NCI-H1930 (cell line): Measurements from ENCODE around the gene IRAG1.
A peak's percentile ranks its signal among the peaks of the same experiment; 100 is the strongest.

Experiments used
- DNase-seq, 2 experiments: peaks; one replicate each; lab custom pipeline; 2025; lab: John Stamatoyannopoulos, UW

Gene IRAG1, protein sequence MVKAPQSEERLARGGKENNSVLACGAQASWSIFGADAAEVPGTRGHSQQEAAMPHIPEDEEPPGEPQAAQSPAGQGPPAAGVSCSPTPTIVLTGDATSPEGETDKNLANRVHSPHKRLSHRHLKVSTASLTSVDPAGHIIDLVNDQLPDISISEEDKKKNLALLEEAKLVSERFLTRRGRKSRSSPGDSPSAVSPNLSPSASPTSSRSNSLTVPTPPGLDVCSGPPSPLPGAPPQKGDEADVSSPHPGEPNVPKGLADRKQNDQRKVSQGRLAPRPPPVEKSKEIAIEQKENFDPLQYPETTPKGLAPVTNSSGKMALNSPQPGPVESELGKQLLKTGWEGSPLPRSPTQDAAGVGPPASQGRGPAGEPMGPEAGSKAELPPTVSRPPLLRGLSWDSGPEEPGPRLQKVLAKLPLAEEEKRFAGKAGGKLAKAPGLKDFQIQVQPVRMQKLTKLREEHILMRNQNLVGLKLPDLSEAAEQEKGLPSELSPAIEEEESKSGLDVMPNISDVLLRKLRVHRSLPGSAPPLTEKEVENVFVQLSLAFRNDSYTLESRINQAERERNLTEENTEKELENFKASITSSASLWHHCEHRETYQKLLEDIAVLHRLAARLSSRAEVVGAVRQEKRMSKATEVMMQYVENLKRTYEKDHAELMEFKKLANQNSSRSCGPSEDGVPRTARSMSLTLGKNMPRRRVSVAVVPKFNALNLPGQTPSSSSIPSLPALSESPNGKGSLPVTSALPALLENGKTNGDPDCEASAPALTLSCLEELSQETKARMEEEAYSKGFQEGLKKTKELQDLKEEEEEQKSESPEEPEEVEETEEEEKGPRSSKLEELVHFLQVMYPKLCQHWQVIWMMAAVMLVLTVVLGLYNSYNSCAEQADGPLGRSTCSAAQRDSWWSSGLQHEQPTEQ

DNA sequence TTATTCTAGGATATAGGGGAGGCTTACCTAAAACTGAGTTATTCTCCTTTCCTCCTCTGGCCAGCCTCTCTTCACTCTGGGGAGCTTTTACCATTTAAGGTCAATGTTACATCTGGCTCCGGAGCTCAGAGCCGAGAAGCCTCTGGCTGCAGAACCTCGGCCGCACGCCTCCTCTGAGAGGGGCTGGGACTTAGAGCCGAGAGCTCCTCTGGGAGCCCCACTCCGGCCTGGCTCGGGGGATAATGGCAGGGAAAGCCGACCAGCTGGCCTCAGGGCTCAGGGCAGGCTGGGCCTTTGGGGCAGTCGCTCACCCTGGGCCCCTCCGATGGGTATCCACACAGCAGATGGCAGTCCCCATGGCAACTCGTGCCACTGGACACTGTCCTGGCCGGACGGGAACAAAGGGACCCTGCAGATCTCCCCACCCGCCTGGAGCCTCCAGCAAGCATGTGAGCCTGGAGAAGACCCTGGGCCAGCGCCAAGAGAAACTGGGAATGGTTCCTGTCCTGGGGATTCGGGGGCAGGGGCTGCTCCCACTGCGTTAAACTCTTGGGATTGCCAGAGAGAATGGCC is at the start of gene IRAG1:
TSS of gene IRAG1 (minus strand) at position 247 of the 573 bp plus-strand sequence. CDS start at position 94, 153 bp downstream.
- no peak for DNase-seq

GRCh38 chr11:10742460-10743208 is 49.1 kb upstream of the IRAG1 start:
- no peak for DNase-seq

DNA sequence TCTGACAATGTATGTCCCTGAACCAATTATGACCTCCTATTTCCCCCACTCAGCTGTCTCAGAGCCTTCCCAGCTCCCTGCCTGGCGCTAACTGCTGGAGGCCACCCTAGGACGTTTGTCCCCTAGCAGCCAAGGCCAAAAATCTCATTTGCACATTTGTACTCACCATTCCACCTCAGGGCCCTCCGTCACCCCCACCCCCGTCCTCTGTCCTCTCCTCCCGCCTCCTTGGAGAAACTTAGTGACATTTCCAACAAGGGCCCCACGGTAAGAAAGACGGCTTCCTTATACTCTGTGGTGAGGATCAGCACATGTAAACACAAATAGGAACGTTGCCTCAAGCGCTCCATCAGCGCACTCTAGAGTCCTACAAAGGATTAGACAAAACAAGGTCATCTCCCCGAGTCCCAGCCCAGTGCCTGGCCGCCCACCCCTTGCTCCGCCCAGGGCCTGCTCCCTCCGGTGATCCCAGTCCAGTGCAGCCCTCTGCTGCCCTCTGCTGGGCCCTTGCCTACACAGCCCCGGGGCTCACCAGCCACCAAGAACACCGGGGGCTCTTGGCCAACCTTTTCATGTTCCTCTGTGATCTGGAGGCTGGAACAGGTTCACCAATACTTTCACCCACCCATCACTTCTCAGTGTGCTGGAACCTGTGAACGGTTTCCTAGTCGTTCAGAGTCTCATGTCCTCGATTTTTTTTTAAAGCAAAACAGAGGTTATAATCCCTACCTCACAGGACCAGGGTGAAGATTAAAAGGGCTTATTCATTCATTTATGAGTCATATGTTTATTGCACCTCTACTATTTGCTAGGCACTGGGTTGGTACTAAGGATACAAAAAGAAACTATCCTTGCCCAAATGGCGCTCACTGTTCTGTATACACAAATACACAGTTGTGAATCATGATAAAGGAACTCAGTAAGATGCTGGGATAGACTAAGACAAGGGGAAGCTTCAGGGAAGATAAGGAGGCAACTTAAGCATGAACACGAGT is 42.2 kb upstream of the IRAG1 start:
- peak; percentile 81 to 85 for DNase-seq

GRCh38 chr11:10731064-10731680 is 37.6 kb upstream of the IRAG1 start:
- DNase-seq: no peak

DNA sequence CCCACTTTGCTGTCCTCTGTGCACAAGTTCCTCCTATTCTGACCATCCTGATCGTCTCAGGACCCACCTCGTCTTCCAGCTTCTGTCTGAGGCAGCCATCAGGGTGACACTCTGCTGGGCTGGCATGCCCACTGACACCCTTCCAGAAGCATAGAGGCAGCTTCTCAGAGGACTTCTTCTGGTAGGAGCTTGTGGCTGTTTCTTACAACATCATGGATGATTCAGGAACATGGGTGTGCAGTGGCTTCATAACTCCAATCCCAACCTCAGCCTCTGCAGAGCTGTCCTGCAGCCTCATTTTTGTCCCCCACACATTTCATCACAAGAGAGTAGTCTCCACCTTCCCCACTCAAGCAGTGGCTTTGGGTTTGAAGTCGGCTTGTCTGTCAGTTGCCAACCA is 36.6 kb upstream of the IRAG1 start:
- DNase-seq: no peak

- DNase-seq: no peak
These were observed 35.4 kb upstream of the IRAG1 start for GRCh38 chr11:10728789-10729472.

DNA sequence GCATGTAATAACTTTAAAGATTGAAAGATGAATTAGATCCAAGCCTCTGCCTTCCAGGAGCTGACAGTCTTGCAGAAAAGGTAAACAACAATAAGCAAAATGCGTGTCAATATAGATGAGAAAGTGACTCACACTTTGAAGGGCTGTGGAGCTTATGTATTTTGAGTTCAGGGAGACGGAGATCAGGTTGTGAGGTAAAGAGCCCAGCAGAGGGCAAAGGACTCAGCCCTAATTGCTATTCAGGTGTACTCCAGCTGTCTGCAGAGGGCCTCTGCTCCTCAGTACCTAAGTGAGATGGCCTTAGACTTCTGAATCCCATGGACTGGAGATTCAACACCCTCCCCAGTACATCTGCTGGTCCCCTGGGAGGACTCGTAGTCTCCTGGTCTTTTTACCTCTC is 34.6 kb upstream of the IRAG1 start:
- no peak for DNase-seq

DNA sequence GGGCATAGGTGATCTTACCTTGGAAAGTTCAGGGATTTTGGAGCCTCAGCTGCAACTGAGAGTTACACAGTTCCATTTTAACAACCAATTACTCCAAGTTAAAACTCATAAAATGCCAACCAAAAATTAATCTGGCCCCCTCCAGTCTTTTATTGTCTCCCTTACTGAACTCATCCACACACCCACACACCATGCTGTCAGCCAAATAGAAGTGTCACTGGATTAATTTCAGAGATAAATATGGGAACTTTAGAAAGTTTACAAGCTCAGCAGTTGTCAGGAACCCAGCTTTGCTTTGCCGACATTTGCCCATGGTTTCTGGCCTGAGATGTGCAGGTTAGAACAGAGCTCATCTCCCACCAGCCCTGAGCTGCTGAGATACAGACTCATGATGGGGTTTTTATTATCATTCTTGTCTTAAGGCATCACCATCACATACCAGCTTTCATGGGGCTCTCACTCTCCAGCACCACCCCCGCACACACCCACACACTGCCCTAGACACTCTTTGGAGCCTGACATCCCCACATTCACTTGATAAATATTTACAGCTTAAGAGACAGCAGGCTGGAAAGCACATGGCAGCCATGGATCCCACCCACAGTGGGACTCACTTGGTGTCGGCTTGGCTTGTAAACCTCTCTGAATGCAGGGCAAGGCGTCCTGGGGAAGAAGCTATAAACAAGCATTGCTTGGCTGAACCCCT is 33.7 kb upstream of the IRAG1 start:
- no peak for DNase-seq

- no peak for DNase-seq
These were observed 32.3 kb upstream of the IRAG1 start for GRCh38 chr11:10725907-10726253.

DNA sequence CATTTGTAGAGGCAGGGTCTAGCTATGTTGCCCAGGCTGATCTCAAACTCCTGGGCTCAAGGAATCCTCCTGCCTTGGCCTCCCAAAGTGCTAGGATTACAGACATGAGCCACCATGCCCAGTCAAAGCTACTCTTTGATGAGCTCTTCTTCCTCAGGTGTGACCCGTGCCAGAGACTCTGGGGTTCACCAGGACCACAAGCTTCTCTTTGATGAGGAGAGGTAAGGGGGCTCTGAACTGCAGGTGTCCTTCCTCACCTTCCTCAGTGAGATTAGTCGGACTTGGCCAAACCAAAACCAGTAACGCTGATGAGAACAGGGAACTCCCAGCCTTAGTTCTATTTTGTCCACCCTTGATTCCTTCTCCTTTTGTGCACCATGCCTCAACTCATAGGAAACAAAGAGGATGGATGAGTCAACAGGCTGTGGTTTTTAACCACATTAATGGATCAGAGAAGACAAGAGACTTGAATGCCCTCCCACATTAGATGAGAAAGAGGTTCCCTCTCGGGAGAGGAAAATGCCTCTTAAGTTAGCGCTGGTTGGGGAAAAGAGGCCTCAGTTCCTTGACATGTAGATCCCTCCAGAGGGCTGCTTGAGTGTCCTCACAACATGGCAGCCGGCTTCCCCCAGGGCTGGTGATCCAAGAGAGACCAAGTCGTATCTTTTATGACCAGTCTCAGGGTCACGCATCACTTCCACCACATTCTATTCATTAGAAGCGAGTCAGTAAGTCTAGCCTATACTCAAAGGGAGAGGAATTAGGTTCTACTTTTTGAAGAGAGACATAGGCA is 31.8 kb upstream of the IRAG1 start:
- DNase-seq: no peak

- DNase-seq: no peak
These were observed 28.8 kb upstream of the IRAG1 start for GRCh38 chr11:10722307-10722706.

DNA sequence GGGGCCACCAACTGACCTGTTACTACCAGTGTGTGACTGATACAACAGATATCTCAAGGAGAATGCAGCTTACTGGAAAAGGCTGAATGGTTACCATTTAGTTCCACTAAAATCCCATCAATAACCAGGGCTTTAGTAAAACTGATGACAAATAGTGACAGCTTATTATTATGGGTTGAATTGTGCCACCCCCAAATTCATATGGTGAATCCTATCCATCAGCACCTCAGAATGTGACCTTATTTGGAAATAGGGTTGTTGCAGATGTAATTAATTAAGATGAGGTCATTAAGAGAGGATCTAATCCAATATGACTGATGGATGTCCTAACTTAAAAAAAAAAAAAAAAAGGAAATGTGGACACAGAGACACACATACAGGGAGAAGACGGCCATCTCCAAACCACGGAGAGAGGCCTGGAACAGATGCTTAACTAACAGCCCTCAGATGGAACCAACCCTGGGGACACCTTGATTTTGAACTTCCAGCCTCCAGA is 27.4 kb upstream of the IRAG1 start:
- DNase-seq: no peak

- DNase-seq: no peak
These were observed 26.1 kb upstream of the IRAG1 start for GRCh38 chr11:10719616-10720015.

DNA sequence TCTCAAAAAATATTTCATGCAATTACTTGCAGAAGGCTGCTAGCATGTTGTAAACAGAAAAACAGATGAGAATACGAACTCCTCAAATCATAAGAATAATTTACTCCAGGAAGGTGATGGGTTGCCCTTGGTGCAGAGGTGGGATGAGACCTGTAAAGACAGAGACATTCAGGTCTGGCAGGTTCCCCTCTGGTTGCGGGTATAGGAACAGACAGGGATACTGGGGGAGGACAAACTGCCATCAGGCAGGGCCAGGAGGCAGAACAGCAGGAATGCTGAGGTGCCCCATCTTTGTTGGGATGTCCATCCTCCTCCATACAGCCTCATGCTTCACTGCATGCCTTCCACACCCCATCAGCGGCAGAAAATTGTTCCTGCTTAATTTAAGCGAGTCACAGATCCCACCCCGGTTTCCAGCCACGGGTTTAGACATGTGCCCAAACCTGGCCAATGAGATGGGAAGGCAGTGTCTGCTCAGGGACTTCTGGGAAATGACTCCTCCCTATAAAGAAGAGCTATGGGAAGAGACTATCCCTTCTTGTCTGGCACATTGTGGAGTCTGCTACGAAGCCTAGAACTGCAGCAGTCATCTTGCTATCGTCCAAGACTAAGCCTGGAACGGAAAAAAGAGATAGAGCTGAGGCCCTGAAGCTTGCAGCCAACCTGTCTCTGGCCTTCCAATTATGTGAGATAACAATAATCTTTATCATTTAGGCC is 23.1 kb upstream of the IRAG1 start:
- DNase-seq: no peak

DNA sequence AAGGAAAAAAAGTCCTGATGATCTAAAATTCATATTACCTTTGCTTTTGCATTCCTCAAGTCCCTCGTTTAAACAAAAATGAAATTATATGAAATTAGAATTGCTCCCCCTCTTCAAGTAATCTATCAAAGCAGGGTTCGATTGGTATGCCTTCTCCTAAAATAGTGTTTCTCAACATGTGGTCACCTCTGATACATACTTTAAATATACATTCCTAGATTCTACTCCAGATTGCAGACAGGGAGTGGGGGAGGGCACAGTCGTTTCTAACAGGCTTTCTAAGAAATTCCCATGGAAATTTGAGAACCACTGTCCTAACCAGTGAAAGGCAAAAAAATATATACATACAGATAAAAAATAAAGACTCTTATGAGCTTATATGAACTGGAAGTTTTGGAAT is 22.6 kb upstream of the IRAG1 start:
- DNase-seq: no peak

- DNase-seq: no peak
These were observed 22.0 kb upstream of the IRAG1 start for GRCh38 chr11:10715571-10715970.

- DNase-seq: no peak
These were observed 15.9 kb upstream of the IRAG1 start for GRCh38 chr11:10709299-10710086.
